Neural progenitor cell (in vitro differentiated cells): ENCODE measurements around the gene NEK10. TPM values are rescaled to one million over a fixed set of nuclear protein-coding genes. Genes with fewer than 3 reads are reported as not detected.

Experiments
- DNase-seq: peaks from one replicate; pipeline ENCODE4 v3.0.0-alpha.2; 2016; ENCODE audit warnings: low spot score
- H2AFZ ChIP-seq: fragments of 200-600 bp; sonication (generic); replicated peaks from 2 replicates; pipeline ENCODE4 v1.6.1; 2016; ENCODE audit warnings: antibody characterized with exemption
- H3F3A ChIP-seq: fragments of 200-600 bp; sonication (generic); 2 replicates; pipeline ENCODE4 v1.6.1; 2016; ENCODE audit warnings: antibody characterized with exemption, low read depth
- H3K27ac ChIP-seq: fragments of 200-600 bp; sonication (generic); 2 replicates; pipeline ENCODE4 v1.5.1; 2016; ENCODE audit warnings: mild to moderate bottlenecking
- H3K27me3 ChIP-seq: fragments of 200-600 bp; sonication (generic); 2 replicates; pipeline ENCODE4 v1.6.1; 2016; ENCODE audit warnings: mild to moderate bottlenecking, moderate library complexity
- H3K36me3 ChIP-seq: fragments of 200-600 bp; sonication (generic); 2 replicates; pipeline ENCODE4 v1.5.1; 2016
- H3K4me1 ChIP-seq: fragments of 200-600 bp; sonication (generic); 2 replicates; pipeline ENCODE4 v1.6.1; 2016; ENCODE audit warnings: mixed run types
- H3K4me2 ChIP-seq: fragments of 200-600 bp; sonication (generic); 2 replicates; pipeline ENCODE4 v1.6.1; 2016
- H3K4me3 ChIP-seq: fragments of 200-600 bp; sonication (generic); 2 replicates; pipeline ENCODE4 v1.5.1; 2016
- H3K79me2 ChIP-seq: fragments of 200-600 bp; sonication (generic); 2 replicates; pipeline ENCODE4 v1.6.1; 2016; ENCODE audit warnings: low read depth
- H3K9ac ChIP-seq: fragments of 200-600 bp; sonication (generic); 2 replicates; pipeline ENCODE4 v1.6.1; 2016
- H3K9me3 ChIP-seq: fragments of 200-600 bp; sonication (generic); 2 replicates; pipeline ENCODE4 v1.5.1; 2016; ENCODE audit warnings: low read depth
- H4K20me1 ChIP-seq: fragments of 200-600 bp; sonication (generic); 2 replicates; pipeline ENCODE4 v1.6.1; 2016; ENCODE audit warnings: low read depth
- H3K27ac Mint-ChIP-seq: 3 replicates; pipeline ENCODE4 v1.8.0; 2021; ENCODE audit warnings: mixed read lengths
- H3K27me3 Mint-ChIP-seq: 2 replicates; pipeline ENCODE4 v1.8.0; 2022; ENCODE audit warnings: low read depth, mild to moderate bottlenecking, inconsistent platforms, moderate library complexity, mixed read lengths; ENCODE audit not compliant: insufficient read depth
- H3K36me3 Mint-ChIP-seq: 3 replicates; pipeline ENCODE4 v1.8.0; 2021; ENCODE audit warnings: mixed read lengths
- H3K4me1 Mint-ChIP-seq: 3 replicates; pipeline ENCODE4 v1.8.0; 2021; ENCODE audit warnings: mixed read lengths
- H3K4me3 Mint-ChIP-seq: 3 replicates; pipeline ENCODE4 v1.8.0; 2021; ENCODE audit warnings: mild to moderate bottlenecking, moderate library complexity, mixed read lengths
- H3K9me3 Mint-ChIP-seq: 3 replicates; pipeline ENCODE4 v1.8.0; 2020; ENCODE audit warnings: mixed read lengths
- CTCF ChIP-seq: fragments of 200-600 bp; sonication (generic); IDR thresholded peaks from 2 replicates; pipeline ENCODE4 v1.5.1; 2017; ENCODE audit warnings: antibody characterized with exemption, mild to moderate bottlenecking
- EZH2 ChIP-seq: fragments of 200-600 bp; sonication (generic); IDR thresholded peaks from 2 replicates; pipeline ENCODE4 v1.6.1; 2017; ENCODE audit warnings: antibody characterized with exemption, mild to moderate bottlenecking, moderate library complexity
- EZH2phosphoT487 ChIP-seq: fragments of 200-600 bp; sonication (generic); IDR thresholded peaks from 2 replicates; pipeline ENCODE4 v1.6.1; 2017; ENCODE audit warnings: antibody characterized with exemption
- total RNA-seq: library from RNA; depleted of rRNA; stranded (reverse); fragments of >200 nt; gene quantifications from 2 replicates; pipeline ENCODE4 v1.2.3, GENCODE V29; 2015; ENCODE audit warnings: low replicate concordance

The NEK10 gene
- total RNA-seq, 1 donor from 2014 or later, result 0.54 TPM

- Mint-ChIP-seq H3K27me3 (no peaks in the 10 kb centered on the region), H3K27ac (no peak overlapping the region), H3K9me3 (peaks cover 5% of the 10 kb centered on the region), H3K4me3 (no peak overlapping the region), H3K4me1 (no peaks in the 10 kb centered on the region), H3K36me3 (no peaks in the 10 kb centered on the region)
- H3K4me3 ChIP-seq, result no peak overlapping the region
- H3K27ac ChIP-seq, result no peak overlapping the region
- DNase-seq, result no peak
- H3K36me3 ChIP-seq, result no peaks in the 10 kb centered on the region
- no peak overlapping the region for H3K4me2 ChIP-seq
- H3K79me2 ChIP-seq, result no peaks in the 10 kb centered on the region
- H3F3A ChIP-seq, result no peaks in the 10 kb centered on the region
- no peaks in the 10 kb centered on the region for H3K4me1 ChIP-seq
- no peaks in the 10 kb centered on the region for H4K20me1 ChIP-seq
- no peaks in the 10 kb centered on the region for H3K27me3 ChIP-seq
- TF ChIP-seq EZH2phosphoT487 (no peak), CTCF (no peak), EZH2 (no peak)
- H2AFZ ChIP-seq, result no peak overlapping the region
- H3K9me3 ChIP-seq, result no peaks in the 10 kb centered on the region
- no peak overlapping the region for H3K9ac ChIP-seq
Measured at GRCh38 chr3:27324686-27325085, 44.5 kb downstream of the NEK10 start.

- Histone ChIP-seq H3K36me3 (no peaks in the 10 kb centered on the region), H3K9ac (no peak overlapping the region), H3K27me3 (no peaks in the 10 kb centered on the region), H2AFZ (no peak overlapping the region), H3K79me2 (no peaks in the 10 kb centered on the region), H4K20me1 (no peaks in the 10 kb centered on the region), H3K4me2 (no peak overlapping the region), H3K9me3 (no peaks in the 10 kb centered on the region), H3K27ac (no peak overlapping the region), H3K4me3 (no peak overlapping the region), H3F3A (no peaks in the 10 kb centered on the region), H3K4me1 (no peaks in the 10 kb centered on the region)
- H3K27ac Mint-ChIP-seq, result no peak overlapping the region
- H3K36me3 Mint-ChIP-seq, result no peaks in the 10 kb centered on the region
- no peak overlapping the region for H3K4me3 Mint-ChIP-seq
- no peaks in the 10 kb centered on the region for H3K27me3 Mint-ChIP-seq
- no peaks in the 10 kb centered on the region for H3K4me1 Mint-ChIP-seq
- TF ChIP-seq EZH2phosphoT487, result no peak
- TF ChIP-seq CTCF, result no peak
- TF ChIP-seq EZH2, result no peak
- no peak for DNase-seq
- H3K9me3 Mint-ChIP-seq, result no peaks in the 10 kb centered on the region
Measured at GRCh38 chr3:27323087-27323570, 46.1 kb downstream of the NEK10 start.

- TF ChIP-seq EZH2phosphoT487 (no peak), CTCF (no peak), EZH2 (no peak)
- H3K4me3 ChIP-seq, result no peak overlapping the region
- Mint-ChIP-seq H3K4me1 (no peaks in the 10 kb centered on the region), H3K27me3 (no peaks in the 10 kb centered on the region), H3K4me3 (no peak overlapping the region), H3K9me3 (no peaks in the 10 kb centered on the region), H3K27ac (no peak overlapping the region), H3K36me3 (no peaks in the 10 kb centered on the region)
- H3K9ac ChIP-seq, result no peak overlapping the region
- no peaks in the 10 kb centered on the region for H3K27me3 ChIP-seq
- H3K4me1 ChIP-seq, result no peaks in the 10 kb centered on the region
- H3F3A ChIP-seq, result no peaks in the 10 kb centered on the region
- H3K79me2 ChIP-seq, result no peaks in the 10 kb centered on the region
- H3K27ac ChIP-seq, result no peak overlapping the region
- no peaks in the 10 kb centered on the region for H3K36me3 ChIP-seq
- no peaks in the 10 kb centered on the region for H3K9me3 ChIP-seq
- no peak overlapping the region for H2AFZ ChIP-seq
- H4K20me1 ChIP-seq, result no peaks in the 10 kb centered on the region
- H3K4me2 ChIP-seq, result no peak overlapping the region
- no peak for DNase-seq
Measured at GRCh38 chr3:27322634-27323033, 46.5 kb downstream of the NEK10 start.
